GM21423 (cell line): ENCODE results near the gene GALNT13.

Experiments
- ATAC-seq: cut with Tn5 transposase; IDR thresholded peaks from one replicate; pipeline ENCODE4 v1.9.1; 2021; ENCODE audit warnings: mild to moderate bottlenecking, moderate library complexity; ENCODE audit not compliant: unreplicated experiment

The GALNT13 gene

GRCh38 chr2:154289870-154290269, 418.1 kb downstream of the GALNT13 start:
- no peak for ATAC-seq

GRCh38 chr2:154291511-154291910, 419.8 kb downstream of the GALNT13 start:
- ATAC-seq = no peak

- no peak for ATAC-seq
These were observed 420.2 kb downstream of the GALNT13 start for GRCh38 chr2:154291927-154292326.

DNA sequence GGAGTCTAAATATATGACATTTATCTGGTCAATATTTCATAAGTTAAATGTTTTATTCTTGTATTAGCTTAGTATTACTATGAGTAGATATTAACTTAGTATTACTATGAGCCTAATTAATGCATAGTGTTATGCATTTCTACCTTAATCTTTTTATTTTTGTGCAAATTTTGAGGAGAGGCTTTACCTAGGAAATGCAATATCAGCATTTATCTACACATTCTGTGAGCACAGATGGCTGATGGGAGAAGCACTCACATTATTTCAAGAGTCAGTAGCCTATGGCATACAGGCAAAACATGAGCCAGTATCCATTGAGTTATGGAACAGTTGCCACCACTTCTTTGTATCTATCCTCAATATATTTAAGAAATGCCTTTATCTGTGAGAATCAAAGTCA, 422.1 kb downstream of the GALNT13 start:
- ATAC-seq = no peak

DNA sequence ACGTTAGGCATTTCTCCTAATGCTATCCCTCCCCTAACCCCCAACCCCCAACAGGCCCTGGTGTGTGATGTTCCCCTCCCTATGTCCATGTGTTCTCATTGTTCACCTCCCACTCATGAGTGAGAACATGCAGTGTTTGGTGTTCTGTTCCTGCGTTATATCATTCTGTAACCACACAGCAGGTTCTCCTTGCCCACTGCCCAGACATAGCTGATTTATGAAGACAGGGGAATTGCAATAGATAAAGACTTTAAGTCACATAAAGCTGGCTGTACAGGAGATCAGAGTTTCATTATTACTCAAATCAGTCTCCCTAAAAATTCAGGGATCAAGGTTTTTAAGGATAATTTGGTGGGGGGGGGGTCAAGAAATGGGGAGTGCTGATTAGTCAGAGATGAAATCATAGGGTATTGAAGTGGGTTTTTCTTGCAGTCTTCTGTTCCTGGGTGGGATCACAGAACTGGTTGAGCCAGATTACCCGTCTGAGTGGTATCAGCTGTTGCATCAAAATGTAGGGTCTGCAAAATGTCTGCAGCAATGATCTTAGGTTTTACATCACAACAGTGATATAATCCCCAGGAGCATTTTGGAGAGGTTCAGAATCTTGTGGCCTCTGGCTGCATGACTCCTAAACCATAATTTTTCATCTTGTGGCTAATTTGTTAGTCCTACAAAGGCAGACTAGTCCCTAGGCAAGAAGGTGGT, 434.7 kb downstream of the GALNT13 start:
- no peak for ATAC-seq

- ATAC-seq = no peak
These were observed 435.3 kb downstream of the GALNT13 start for GRCh38 chr2:154307007-154307406.

DNA sequence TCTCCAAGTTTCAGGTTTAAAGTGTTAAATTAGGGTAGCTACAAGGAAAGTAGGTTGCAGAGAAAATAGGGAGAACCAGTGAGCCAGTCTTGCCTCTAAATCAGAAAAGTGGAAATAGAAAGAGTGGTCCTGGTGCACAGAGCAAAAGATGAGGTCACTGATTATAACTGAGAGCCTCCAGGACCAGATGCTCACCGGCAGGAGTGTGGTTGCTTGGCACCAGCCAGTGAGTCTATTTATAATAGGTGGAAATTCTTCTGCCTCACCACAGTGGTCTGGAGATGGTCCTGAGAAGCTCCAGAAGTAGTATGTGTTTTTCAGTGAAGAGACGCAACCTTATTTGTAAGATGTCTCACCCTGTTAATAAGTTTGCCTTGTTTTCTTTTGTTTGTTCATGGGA, 452.9 kb downstream of the GALNT13 start:
- ATAC-seq = no peak

- no peak for ATAC-seq
These were observed 457.8 kb downstream of the GALNT13 start for GRCh38 chr2:154329510-154329909.

GRCh38 chr2:154331784-154332183, 460.1 kb downstream of the GALNT13 start:
- ATAC-seq = no peak

GRCh38 chr2:154336201-154336600, 464.5 kb downstream of the GALNT13 start:
- no peak for ATAC-seq

- ATAC-seq = no peak
These were observed 466.7 kb downstream of the GALNT13 start for GRCh38 chr2:154338352-154338967.

DNA sequence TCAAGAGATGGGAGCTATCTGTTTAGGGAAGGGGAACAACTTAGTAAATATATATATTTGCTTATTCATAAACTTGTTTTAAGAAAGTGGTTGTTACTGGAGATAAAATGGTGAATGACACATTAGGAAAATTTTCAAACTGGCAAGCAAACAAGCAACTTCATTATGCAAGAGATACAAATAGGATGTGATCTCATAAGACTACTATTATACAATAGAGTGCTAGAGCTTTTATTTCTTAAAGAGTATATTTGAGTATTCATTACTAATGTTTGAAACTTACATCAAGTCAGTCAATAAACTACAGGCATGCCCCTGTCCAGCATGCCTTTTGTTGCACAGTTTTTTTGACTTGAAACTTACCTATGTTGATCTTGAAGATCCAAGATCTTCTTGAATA, 471.6 kb downstream of the GALNT13 start:
- ATAC-seq = no peak

DNA sequence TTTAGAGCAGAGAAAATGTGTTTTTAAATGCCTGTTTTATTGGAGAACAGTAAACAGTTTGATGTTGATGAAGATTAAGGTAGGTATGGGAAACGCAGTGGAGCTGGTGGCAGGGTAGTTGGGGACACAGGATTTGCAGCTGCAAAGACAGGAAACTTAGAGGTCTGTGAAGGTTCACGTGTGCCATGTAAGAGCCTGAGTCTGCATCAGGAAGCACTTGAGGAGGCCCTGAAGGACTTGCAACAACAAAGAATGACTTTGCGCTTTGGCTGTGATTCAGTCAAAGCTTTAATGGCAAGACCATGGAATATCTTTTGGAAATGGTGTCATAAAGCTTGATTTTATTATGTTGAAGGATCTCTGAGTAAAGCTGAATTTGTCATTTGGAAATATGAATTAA, 479.2 kb downstream of the GALNT13 start:
- no peak for ATAC-seq

- no peak for ATAC-seq
These were observed 489.6 kb downstream of the GALNT13 start for GRCh38 chr2:154361276-154361675.

DNA sequence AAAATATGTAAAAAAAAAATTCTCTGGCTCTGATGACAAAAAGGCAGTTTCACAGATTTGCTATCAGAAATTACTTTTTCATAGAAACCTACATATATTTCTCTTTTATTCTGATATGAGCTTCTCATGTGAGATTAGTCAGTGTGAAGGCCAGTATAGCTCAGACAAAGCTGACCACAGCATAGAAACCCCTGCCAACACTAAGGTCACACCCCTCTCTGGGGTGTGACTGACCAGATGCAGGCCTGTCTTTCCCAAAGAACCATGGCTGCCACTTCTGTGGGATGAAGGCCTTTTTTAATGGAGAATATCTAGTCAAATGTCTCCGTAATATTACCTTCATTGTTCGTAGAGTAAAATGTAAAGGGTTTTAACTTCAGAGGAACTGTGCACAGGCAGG, 496.4 kb downstream of the GALNT13 start:
- ATAC-seq = no peak

DNA sequence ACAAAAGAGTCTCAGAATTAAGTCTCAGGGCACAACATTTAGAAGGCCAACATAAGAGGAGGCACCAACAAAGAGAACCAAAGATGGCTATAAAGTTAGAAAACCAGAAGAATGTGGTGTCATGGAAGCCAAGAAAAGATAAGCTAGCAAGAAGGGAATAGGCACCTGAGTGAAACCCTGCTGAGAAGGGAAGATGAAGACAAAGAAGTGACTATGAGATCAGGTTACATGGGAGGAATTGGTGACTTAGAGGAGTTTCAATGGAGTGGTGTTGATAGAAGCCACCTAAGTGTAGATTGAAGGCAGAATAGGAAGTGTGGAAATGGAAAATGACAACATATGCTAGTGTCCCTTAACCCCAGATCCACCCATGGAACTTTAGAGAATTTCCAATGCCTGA, 499.2 kb downstream of the GALNT13 start:
- ATAC-seq = no peak

DNA sequence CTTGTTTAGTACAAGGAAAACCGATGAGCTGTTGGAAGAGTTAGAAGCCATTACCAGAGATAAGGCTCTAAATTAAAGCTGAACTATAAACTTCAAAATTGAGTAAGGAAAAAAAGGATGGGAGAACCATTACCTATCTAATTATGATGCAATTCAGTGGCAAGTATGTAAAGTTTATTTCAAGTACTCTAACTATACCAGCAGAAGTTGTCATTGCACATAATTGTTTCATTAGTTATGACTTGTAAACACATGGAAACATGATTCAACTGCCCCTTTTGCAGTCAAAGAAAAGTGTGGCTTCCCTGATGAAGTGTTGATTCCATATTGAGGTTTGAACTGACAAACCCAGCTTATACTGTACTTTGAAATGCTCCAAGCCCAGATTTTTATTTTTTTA, 502.7 kb downstream of the GALNT13 start:
- no peak for ATAC-seq

DNA sequence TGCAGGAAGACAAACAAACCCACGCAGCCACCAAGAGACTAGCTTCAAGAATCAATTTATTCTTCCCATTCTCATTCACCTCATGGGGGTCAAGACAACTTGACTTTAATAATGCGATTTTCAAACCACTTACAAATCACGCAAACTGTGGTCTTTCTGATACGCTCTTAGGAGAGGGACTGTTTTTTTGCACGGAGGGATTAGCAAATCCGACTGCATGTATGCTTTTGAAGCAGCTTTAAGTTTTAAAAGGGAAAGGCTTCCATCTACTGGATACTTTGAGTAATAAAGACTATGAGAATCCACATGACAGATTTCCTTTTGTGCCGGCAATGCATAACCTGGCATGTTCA, 503.8 kb downstream of the GALNT13 start:
- no peak for ATAC-seq

GRCh38 chr2:154381931-154382794, 510.4 kb downstream of the GALNT13 start:
- no peak for ATAC-seq

DNA sequence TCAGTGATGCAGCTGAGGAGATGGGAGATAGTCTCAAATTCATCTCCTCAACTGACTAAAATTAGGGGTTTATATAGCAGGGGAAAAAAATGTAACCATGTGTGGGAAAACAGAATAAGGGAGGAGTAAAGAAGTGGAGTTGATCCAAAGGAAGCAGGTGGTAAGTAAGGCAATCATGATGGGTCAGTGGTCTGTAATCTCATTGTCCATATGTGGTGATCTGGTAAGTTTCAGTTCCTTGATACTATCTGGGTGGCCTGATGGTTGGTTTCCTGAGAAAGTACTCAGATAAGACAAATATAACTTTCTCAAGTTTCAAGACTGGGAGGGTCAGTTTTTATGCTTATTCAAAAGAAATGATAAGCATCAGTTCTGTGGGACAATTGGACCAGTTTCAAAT, 514.5 kb downstream of the GALNT13 start:
- ATAC-seq = no peak

GRCh38 chr2:154391051-154391450, 519.3 kb downstream of the GALNT13 start:
- ATAC-seq = no peak

- peak; percentile 92 for ATAC-seq
These were observed 520.5 kb downstream of the GALNT13 start for GRCh38 chr2:154392256-154392655.
